GM23338 (cell line): ENCODE measurements around the gene CEP89. TPM values are rescaled to one million over a fixed set of nuclear protein-coding genes. Genes with fewer than 3 reads are reported as not detected.

Experiments used
- ATAC-seq: fragments of 200-7000 bp; cut with Tn5 transposase; 3 replicates; pipeline ENCODE4 v1.9.1; 2020
- DNase-seq: peaks from one replicate; pipeline ENCODE4 v3.0.0-alpha.2; 2015; ENCODE audit warnings: low spot score
- H2AFZ ChIP-seq: fragments of 200-600 bp; sonication (generic); 2 replicates; pipeline ENCODE4 v1.8.0; 2016; ENCODE audit warnings: antibody characterized with exemption, mild to moderate bottlenecking, moderate library complexity
- H3F3A ChIP-seq: fragments of 200-600 bp; sonication (generic); replicated peaks from 2 replicates; pipeline ENCODE4 v1.8.0; 2017; ENCODE audit warnings: antibody characterized with exemption, mixed run types, low read depth
- H3K27ac ChIP-seq: fragments of 200-600 bp; sonication (generic); 2 replicates; pipeline ENCODE4 v1.6.1; 2016; ENCODE audit warnings: low read depth
- H3K27me3 ChIP-seq: fragments of 200-600 bp; sonication (generic); 2 replicates; pipeline ENCODE4 v1.8.0; 2016; ENCODE audit warnings: mild to moderate bottlenecking, mixed run types, moderate library complexity; ENCODE audit not compliant: insufficient read depth
- H3K36me3 ChIP-seq: fragments of 200-600 bp; sonication (generic); 2 replicates; pipeline ENCODE4 v1.8.0; 2016; ENCODE audit warnings: mild to moderate bottlenecking; ENCODE audit not compliant: insufficient read depth
- H3K4me1 ChIP-seq: fragments of 200-600 bp; sonication (generic); 2 replicates; pipeline ENCODE4 v1.8.0; 2016; ENCODE audit warnings: mild to moderate bottlenecking, moderate library complexity; ENCODE audit not compliant: insufficient read depth
- H3K4me2 ChIP-seq: fragments of 200-600 bp; sonication (generic); 2 replicates; pipeline ENCODE4 v1.7.1; 2017; ENCODE audit warnings: mixed run types
- H3K4me3 ChIP-seq: fragments of 200-600 bp; sonication (generic); 2 replicates; pipeline ENCODE4 v1.6.1; 2016; ENCODE audit warnings: mixed run types
- H3K79me2 ChIP-seq: fragments of 200-600 bp; sonication (generic); replicated peaks from 2 replicates; pipeline ENCODE4 v1.8.0; 2017; ENCODE audit warnings: mild to moderate bottlenecking; ENCODE audit not compliant: insufficient read depth
- H3K9me2 ChIP-seq: fragments of 200-600 bp; sonication (generic); 2 replicates; pipeline ENCODE4 v1.8.0; 2017; ENCODE audit not compliant: insufficient read depth
- H4K20me1 ChIP-seq: fragments of 200-600 bp; sonication (generic); replicated peaks from 2 replicates; pipeline ENCODE4 v1.8.0; 2017; ENCODE audit warnings: mild to moderate bottlenecking; ENCODE audit not compliant: insufficient read depth
- H3K27ac Mint-ChIP-seq: 2 replicates; pipeline ENCODE4 v1.8.0; 2020; ENCODE audit warnings: inconsistent platforms, mild to moderate bottlenecking, moderate library complexity, mixed read lengths
- H3K27me3 Mint-ChIP-seq: 3 replicates; pipeline ENCODE4 v1.8.0; 2022; ENCODE audit warnings: low read depth, mild to moderate bottlenecking, moderate library complexity, mixed read lengths, inconsistent platforms; ENCODE audit not compliant: insufficient read depth, poor library complexity
- H3K36me3 Mint-ChIP-seq: 3 replicates; pipeline ENCODE4 v1.8.0; 2021; ENCODE audit warnings: low read depth, mild to moderate bottlenecking, inconsistent platforms, moderate library complexity, mixed read lengths
- H3K4me1 Mint-ChIP-seq: 3 replicates; pipeline ENCODE4 v1.8.0; 2020; ENCODE audit warnings: mild to moderate bottlenecking, inconsistent platforms, mixed read lengths
- H3K4me3 Mint-ChIP-seq: 3 replicates; pipeline ENCODE4 v1.8.0; 2021; ENCODE audit warnings: moderate library complexity, mild to moderate bottlenecking, inconsistent platforms, mixed read lengths
- H3K9me3 Mint-ChIP-seq: 3 replicates; pipeline ENCODE4 v1.8.0; 2020; ENCODE audit warnings: moderate library complexity, mild to moderate bottlenecking, inconsistent platforms, mixed read lengths
- CREB1 ChIP-seq: fragments of 250-450 bp; sonication (Bioruptor Pico); IDR thresholded peaks from 2 replicates; pipeline ENCODE4 v1.5.0; 2020; ENCODE audit warnings: low read depth, mild to moderate bottlenecking, moderate library complexity
- CTCF ChIP-seq, 2 experiments: fragments of 200-600 bp in 1 of 2; sonication (generic) in 1 of 2; conservative IDR thresholded peaks; 2 replicates each; pipeline versions ENCODE4 v1.5.1 to v1.6.1; 2016 to 2017; ENCODE audit warnings: antibody characterized with exemption in 2 of 2, low read depth in 2 of 2, mild to moderate bottlenecking in 2 of 2, moderate library complexity in 1 of 2
- EZH2 ChIP-seq: fragments of 200-600 bp; sonication (generic); IDR thresholded peaks from one replicate; pipeline ENCODE4 v1.8.0; 2017; ENCODE audit warnings: antibody characterized with exemption, mild to moderate bottlenecking, low read depth; ENCODE audit not compliant: unreplicated experiment
- POLR2AphosphoS5 ChIP-seq: IDR thresholded peaks from 2 replicates; pipeline ENCODE4 v1.6.1; 2016; ENCODE audit warnings: antibody characterized with exemption, low read depth
- STAT1 ChIP-seq: IDR thresholded peaks from one replicate; pipeline ENCODE4 v1.6.1; 2016; ENCODE audit warnings: antibody characterized with exemption; ENCODE audit not compliant: unreplicated experiment
- ZNF114 ChIP-seq: fragments of 250-450 bp; sonication (Bioruptor Pico); IDR thresholded peaks from 2 replicates; pipeline ENCODE4 v1.5.0; 2020; ENCODE audit warnings: mild to moderate bottlenecking, moderate library complexity
- ZNF331 ChIP-seq: fragments of 250-450 bp; sonication (Bioruptor Pico); IDR thresholded peaks from 2 replicates; pipeline ENCODE4 v1.5.0; 2020; ENCODE audit warnings: low read depth, mild to moderate bottlenecking, moderate library complexity
- polyA plus RNA-seq: library from polyadenylated mRNA; unstranded; fragments of >200 nt; fragmentation: Nextera tagmentation; extraction: Ambion mirVana; gene quantifications from 2 replicates; pipeline ENCODE4 v1.2.1, GENCODE V29; 2016
- total RNA-seq: library from RNA; depleted of rRNA; stranded (reverse); fragments of >200 nt; shearing (Covaris generic); gene quantifications from 2 replicates; pipeline ENCODE4 v1.2.3, GENCODE V29; 2014
- TF ChIP-seq, protein P1 (sequence below): IDR thresholded peaks from one replicate; pipeline ENCODE4 v1.6.1; 2018; ENCODE audit warnings: antibody characterized with exemption; ENCODE audit not compliant: unreplicated experiment
- TF ChIP-seq, protein P2 (sequence below): fragments of 250-450 bp; sonication (Bioruptor Pico); IDR thresholded peaks from 2 replicates; pipeline ENCODE4 v1.5.0; 2020; ENCODE audit warnings: mild to moderate bottlenecking, moderate library complexity

The CEP89 gene
- total and polyA plus RNA-seq, 2 experiments from 2014 or later: 13.4 to 17.5 TPM

- TF ChIP-seq CTCF (conservative IDR thresholded peaks at IDR 0.05; ENCODE audit: low read depth in 2 of 2) (no peak), ZNF331 (CRISPR knock-in tag) (no peak), CREB1 (CRISPR knock-in tag) (no peak), EZH2 (no peak), POLR2AphosphoS5 (no peak), ZNF114 (no peak), STAT1 (no peak)
- TF ChIP-seq, protein P1, sequence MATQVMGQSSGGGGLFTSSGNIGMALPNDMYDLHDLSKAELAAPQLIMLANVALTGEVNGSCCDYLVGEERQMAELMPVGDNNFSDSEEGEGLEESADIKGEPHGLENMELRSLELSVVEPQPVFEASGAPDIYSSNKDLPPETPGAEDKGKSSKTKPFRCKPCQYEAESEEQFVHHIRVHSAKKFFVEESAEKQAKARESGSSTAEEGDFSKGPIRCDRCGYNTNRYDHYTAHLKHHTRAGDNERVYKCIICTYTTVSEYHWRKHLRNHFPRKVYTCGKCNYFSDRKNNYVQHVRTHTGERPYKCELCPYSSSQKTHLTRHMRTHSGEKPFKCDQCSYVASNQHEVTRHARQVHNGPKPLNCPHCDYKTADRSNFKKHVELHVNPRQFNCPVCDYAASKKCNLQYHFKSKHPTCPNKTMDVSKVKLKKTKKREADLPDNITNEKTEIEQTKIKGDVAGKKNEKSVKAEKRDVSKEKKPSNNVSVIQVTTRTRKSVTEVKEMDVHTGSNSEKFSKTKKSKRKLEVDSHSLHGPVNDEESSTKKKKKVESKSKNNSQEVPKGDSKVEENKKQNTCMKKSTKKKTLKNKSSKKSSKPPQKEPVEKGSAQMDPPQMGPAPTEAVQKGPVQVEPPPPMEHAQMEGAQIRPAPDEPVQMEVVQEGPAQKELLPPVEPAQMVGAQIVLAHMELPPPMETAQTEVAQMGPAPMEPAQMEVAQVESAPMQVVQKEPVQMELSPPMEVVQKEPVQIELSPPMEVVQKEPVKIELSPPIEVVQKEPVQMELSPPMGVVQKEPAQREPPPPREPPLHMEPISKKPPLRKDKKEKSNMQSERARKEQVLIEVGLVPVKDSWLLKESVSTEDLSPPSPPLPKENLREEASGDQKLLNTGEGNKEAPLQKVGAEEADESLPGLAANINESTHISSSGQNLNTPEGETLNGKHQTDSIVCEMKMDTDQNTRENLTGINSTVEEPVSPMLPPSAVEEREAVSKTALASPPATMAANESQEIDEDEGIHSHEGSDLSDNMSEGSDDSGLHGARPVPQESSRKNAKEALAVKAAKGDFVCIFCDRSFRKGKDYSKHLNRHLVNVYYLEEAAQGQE: no peak
Measured at GRCh38 chr19:32866061-32866460, 105.7 kb downstream of the CEP89 start (continued).

- Mint-ChIP-seq H3K27ac (no peak overlapping the region), H3K4me3 (no peak overlapping the region), H3K9me3 (no peaks in the 10 kb centered on the region), H3K27me3 (peaks cover 1% of the 10 kb centered on the region), H3K4me1 (no peaks in the 10 kb centered on the region), H3K36me3 (no peaks in the 10 kb centered on the region)
- Histone ChIP-seq H3K4me2 (no peak overlapping the region), H3K4me3 (no peak overlapping the region), H3K27me3 (no peaks in the 10 kb centered on the region), H3K9me2 (no peaks in the 10 kb centered on the region), H3K27ac (no peak overlapping the region), H3K36me3 (no peaks in the 10 kb centered on the region), H3K4me1 (no peaks in the 10 kb centered on the region), H3F3A (no peaks in the 10 kb centered on the region), H2AFZ (no peak overlapping the region; the same call in 1 of the 2 replicates), H4K20me1 (no peaks in the 10 kb centered on the region), H3K79me2 (no peaks in the 10 kb centered on the region)
- no peak for ATAC-seq
- DNase-seq: no peak
- TF ChIP-seq ZNF114: no peak
- TF ChIP-seq, protein P2, sequence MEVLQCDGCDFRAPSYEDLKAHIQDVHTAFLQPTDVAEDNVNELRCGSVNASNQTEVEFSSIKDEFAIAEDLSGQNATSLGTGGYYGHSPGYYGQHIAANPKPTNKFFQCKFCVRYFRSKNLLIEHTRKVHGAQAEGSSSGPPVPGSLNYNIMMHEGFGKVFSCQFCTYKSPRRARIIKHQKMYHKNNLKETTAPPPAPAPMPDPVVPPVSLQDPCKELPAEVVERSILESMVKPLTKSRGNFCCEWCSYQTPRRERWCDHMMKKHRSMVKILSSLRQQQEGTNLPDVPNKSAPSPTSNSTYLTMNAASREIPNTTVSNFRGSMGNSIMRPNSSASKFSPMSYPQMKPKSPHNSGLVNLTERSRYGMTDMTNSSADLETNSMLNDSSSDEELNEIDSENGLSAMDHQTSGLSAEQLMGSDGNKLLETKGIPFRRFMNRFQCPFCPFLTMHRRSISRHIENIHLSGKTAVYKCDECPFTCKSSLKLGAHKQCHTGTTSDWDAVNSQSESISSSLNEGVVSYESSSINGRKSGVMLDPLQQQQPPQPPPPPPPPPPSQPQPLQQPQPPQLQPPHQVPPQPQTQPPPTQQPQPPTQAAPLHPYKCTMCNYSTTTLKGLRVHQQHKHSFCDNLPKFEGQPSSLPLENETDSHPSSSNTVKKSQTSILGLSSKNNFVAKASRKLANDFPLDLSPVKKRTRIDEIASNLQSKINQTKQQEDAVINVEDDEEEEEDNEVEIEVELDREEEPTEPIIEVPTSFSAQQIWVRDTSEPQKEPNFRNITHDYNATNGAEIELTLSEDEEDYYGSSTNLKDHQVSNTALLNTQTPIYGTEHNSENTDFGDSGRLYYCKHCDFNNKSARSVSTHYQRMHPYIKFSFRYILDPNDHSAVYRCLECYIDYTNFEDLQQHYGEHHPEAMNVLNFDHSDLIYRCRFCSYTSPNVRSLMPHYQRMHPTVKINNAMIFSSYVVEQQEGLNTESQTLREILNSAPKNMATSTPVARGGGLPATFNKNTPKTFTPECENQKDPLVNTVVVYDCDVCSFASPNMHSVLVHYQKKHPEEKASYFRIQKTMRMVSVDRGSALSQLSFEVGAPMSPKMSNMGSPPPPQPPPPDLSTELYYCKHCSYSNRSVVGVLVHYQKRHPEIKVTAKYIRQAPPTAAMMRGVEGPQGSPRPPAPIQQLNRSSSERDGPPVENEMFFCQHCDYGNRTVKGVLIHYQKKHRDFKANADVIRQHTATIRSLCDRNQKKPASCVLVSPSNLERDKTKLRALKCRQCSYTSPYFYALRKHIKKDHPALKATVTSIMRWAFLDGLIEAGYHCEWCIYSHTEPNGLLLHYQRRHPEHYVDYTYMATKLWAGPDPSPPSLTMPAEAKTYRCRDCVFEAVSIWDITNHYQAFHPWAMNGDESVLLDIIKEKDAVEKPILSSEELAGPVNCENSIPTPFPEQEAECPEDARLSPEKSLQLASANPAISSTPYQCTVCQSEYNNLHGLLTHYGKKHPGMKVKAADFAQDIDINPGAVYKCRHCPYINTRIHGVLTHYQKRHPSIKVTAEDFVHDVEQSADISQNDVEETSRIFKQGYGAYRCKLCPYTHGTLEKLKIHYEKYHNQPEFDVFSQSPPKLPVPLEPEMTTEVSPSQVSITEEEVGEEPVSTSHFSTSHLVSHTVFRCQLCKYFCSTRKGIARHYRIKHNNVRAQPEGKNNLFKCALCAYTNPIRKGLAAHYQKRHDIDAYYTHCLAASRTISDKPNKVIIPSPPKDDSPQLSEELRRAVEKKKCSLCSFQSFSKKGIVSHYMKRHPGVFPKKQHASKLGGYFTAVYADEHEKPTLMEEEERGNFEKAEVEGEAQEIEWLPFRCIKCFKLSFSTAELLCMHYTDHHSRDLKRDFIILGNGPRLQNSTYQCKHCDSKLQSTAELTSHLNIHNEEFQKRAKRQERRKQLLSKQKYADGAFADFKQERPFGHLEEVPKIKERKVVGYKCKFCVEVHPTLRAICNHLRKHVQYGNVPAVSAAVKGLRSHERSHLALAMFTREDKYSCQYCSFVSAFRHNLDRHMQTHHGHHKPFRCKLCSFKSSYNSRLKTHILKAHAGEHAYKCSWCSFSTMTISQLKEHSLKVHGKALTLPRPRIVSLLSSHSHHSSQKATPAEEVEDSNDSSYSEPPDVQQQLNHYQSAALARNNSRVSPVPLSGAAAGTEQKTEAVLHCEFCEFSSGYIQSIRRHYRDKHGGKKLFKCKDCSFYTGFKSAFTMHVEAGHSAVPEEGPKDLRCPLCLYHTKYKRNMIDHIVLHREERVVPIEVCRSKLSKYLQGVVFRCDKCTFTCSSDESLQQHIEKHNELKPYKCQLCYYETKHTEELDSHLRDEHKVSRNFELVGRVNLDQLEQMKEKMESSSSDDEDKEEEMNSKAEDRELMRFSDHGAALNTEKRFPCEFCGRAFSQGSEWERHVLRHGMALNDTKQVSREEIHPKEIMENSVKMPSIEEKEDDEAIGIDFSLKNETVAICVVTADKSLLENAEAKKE (CRISPR knock-in tag): no peak
- TF ChIP-seq, protein P1: no peak
Measured at GRCh38 chr19:32865326-32865725, 106.4 kb downstream of the CEP89 start.
